GM19035 (cell line): ENCODE measurements around the gene CFAP299.
"Not testable (repeated sequence)": the region's sequence is repeated elsewhere in the genome, so short reads cannot be mapped to it uniquely, and the experiment has no call there.

Experiments
- ATAC-seq: cut with Tn5 transposase; IDR thresholded peaks from one replicate; pipeline ENCODE4 v1.9.1; 2021; ENCODE audit not compliant: unreplicated experiment

Gene CFAP299

DNA sequence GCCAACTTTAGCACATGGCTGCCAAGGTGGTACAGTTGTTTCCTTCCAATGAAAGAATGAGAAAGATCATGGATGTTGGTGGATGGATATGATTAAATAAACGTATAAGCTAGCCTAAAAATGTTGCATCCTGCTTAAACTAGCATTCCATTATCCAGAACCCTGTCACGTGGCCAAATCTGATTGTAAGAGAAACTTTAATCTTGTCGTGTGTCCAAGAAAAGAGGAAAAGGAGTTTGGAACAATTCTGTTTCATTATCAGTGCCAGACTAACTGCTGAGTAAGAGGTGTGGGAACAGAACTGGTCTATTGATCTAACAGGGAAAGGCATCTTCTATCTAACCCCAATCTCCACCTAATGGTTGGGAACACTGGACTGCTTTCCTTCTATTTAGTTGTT lies 369.8 kb downstream of the CFAP299 start:
- ATAC-seq, result no peak

DNA sequence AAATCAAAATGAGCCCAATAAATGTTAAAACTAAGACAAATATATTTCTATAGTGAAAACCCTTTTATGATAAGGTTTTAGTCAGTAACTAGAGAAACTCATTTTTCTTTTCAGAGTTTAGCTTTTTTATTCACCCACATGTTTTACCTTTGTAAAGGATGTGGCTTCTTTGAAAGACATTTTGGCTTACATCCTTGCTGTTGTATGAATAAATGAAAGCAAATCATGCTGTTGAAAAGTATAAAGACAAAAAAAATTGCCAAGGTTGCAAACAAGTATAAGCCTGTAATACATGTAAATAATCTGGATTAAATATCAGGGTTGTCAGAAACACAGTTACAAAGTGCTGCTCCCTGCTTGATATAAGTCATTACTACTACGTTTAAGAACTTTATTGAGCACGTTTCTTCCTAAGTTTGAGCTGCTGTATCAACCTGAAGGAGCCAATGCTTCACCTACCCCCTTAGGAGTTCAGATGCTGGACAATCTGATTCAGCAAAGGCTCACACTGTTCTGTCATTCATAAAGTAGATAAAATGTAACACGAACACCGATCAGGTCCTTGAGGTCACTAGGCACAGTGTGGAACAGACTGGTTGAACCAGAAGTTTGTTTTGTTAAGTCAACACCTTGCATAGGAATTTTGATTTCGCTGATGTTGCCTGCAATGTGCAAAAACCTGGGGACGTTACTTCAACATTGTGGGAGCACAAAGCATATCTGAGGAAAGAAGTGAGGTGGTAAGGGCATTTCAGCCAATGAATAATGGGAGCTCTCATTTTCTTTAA lies 373.7 kb downstream of the CFAP299 start:
- ATAC-seq, result no peak

GRCh38 chr4:80710748-80711451 lies 375.4 kb downstream of the CFAP299 start:
- ATAC-seq, result no peak

DNA sequence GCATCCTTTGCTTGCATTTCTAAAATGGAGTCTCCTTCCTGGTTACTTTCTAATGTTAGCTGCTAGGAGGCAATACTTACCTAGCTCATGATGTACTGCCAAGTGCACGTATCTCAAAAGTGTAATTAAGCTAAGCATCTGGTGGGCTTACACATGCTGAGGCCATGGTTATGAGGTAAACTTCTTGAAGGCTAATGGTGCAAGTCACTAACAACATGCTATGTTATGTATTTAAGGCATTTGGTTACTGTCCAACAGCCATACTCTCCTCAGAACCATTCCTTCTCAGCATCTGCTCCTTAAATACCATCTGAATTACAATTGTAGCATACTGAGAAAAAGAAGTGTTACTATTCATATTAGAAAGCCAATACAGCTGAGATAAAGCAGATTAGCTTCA lies 376.4 kb downstream of the CFAP299 start:
- no peak for ATAC-seq

GRCh38 chr4:80713409-80713808 lies 377.9 kb downstream of the CFAP299 start:
- ATAC-seq, result no peak

DNA sequence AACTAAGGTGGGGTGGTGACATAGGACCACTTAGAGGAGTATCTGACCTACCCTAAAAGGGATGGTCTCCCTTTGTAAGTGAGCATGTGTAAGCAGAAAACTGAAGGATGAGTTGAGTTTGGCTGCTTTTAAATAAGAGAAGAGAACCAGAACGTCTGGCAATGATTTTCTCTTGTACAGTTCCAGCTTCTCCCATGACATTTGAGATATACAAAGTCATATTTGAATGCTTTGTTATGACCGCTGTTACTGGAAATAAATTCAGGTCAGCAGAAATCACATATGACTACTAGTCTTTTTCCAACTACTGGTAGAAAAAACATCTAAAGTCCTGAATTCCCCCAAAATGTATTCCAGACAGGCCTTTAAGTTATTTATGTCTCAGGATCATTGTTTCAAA lies 381.7 kb downstream of the CFAP299 start:
- ATAC-seq, result no peak

DNA sequence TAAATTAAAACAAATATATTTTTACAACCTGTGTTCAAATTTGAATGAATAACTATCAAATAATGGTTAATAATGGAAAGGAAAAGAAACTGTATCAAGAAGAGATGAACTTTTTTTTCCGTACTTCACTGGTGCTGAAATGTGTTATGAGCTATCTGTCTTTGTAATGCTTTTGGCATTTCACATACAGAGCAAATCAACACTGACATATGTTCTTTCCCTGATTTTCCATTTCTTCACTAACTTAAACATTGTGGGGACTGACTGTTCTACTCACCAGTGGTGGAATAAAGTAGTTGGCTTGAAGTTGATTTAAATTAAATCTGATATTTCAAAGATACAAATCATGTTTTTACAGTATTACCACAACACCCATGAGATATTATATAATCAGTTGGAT lies 390.9 kb downstream of the CFAP299 start:
- ATAC-seq, result no peak

GRCh38 chr4:80730158-80730557 lies 394.6 kb downstream of the CFAP299 start:
- ATAC-seq, result no peak

GRCh38 chr4:80731436-80731835 lies 395.9 kb downstream of the CFAP299 start:
- ATAC-seq, result no peak

DNA sequence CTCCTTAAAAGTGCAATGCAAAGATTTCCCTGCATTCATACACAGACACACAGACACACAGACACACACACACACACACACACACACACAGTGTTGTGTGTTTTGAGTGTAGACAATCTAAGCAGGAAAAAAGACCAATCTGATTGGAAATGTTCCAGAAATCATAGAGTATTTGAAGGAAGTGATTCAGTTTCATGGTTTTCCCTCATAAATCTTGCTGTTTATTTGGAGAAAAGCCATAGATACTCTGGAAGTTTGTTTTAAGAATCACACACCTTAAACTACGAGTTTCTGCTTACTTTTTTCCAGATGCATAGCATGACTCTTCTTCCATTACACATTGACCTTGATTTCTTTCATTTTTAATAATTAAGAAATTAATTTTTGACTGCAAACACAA lies 396.5 kb downstream of the CFAP299 start:
- ATAC-seq, result no peak

DNA sequence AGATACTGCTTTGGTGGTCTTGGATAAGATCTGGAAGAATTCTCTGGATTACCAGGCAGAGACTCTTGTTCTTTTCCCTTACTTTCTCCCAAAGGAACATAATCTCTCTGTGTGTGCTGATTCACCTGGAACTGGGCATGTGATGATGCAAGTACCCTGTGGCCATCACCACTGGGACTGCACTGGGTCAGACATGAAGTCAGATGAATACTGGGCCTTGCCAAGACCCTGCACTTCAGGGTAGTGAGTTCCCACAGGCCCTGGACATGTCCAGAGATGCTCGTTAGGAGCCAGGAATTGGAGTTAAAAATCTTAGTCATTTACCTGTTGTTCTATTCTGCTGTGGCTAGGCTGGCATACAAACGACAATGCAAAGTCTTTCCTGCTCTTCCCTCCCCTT lies 404.8 kb downstream of the CFAP299 start:
- no peak for ATAC-seq

- ATAC-seq, result not testable (repeated sequence)
These were observed 414.0 kb downstream of the CFAP299 start for GRCh38 chr4:80749558-80749957.

GRCh38 chr4:80751200-80751599 lies 415.7 kb downstream of the CFAP299 start:
- no peak for ATAC-seq

GRCh38 chr4:80767944-80768343 lies 432.4 kb downstream of the CFAP299 start:
- ATAC-seq, result no peak

DNA sequence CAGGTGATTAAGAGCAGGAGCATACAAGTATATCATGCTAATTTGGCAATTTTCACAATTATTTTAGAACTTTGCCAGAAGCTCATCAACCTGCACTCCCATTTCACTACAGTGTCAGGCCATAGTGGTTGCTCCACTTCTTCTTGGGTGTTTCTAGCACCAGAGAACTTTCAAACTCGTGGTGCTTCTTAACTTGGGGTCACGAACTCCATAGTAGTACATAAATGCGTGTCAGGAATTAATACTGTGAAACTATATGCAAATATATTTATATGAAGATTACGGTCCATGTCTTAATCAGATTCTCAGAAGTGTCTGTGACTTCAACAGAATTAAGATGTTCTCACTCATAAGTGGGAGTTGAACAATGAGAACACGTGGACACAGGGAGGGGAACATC lies 440.6 kb downstream of the CFAP299 start:
- ATAC-seq, result no peak

GRCh38 chr4:80781431-80781830 lies 445.9 kb downstream of the CFAP299 start:
- no peak for ATAC-seq

DNA sequence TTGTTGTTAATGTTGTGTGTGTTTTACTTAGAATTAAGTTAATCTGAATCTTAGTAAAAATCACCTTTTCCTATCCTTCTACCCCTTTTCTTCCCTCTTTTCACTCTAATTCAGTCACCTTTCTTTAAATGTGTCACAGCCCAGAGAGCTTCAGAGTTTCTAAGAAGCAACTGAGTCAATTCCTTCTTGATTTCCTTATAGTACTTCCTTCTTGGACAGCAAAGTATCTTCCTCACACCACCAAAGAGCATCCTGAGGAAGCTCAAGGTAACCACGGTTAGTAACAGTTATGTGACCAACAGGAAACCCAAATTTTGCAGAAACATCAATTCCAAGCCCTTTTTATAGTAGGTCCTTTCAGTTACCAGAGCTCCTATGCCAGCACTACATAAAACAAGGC lies 451.8 kb downstream of the CFAP299 start:
- no peak for ATAC-seq

- no peak for ATAC-seq
These were observed 453.3 kb downstream of the CFAP299 start for GRCh38 chr4:80788798-80789197.

GRCh38 chr4:80790152-80790551 lies 454.6 kb downstream of the CFAP299 start:
- ATAC-seq, result no peak

- not testable (repeated sequence) for ATAC-seq
These were observed 458.1 kb downstream of the CFAP299 start for GRCh38 chr4:80793660-80794059.

GRCh38 chr4:80798082-80798481 lies 462.6 kb downstream of the CFAP299 start:
- no peak for ATAC-seq

DNA sequence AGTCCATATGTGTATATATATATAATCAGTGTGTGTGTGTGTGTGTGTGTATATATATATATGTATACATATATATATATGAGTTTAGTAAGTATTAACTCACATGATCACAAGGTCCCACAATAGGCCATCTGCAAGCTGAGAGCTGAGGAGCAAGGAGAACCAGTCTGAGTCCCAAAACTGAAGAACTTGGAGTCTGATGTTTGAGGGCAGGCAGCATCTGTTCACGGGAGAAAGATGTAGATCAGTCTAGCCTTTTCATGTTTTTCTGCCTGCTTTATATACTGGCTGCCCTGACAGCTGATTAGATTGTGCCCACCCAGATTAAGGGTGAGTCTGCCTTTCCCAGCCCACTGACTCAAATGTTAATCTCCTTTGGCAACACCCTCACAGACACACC lies 465.2 kb downstream of the CFAP299 start:
- ATAC-seq, result not testable (repeated sequence)

DNA sequence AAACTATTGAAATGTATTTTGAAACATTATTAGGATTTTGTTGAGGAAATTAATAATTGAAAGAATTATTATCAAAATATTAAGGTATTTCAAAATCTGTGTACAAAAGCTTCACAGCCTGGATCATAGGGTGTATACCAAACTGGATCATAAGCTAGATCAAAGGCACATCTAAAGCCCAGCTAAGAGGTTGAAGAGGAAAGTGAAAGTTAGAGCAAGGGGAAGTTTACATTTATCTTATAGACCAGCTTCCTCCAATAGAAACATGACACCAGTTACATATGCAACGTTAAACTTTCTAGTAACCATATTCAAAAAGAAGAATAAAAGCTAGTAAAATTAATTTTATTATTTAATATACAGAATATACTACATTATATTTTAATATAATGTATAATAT lies 467.8 kb downstream of the CFAP299 start:
- no peak for ATAC-seq
